DND-41 (cell line): Measurements from ENCODE around the gene MUC2.

Source experiments
- CTCF ChIP-seq: IDR thresholded peaks from 2 replicates; pipeline ENCODE4 v1.5.1; 2012; ENCODE audit warnings: borderline replicate concordance, low read length, moderate library complexity, mild to moderate bottlenecking; ENCODE audit not compliant: poor library complexity, severe bottlenecking; ENCODE audit errors: extremely low read depth
- EZH2 ChIP-seq: IDR thresholded peaks from 3 replicates; pipeline ENCODE4 v1.6.1; 2012; ENCODE audit warnings: borderline replicate concordance, low read depth, mild to moderate bottlenecking, moderate library complexity, low read length, inconsistent platforms; ENCODE audit not compliant: severe bottlenecking

GRCh38 chr11:1032310-1032891 lies 42.3 kb upstream of the MUC2 start:
- TF ChIP-seq CTCF, result no peak
- TF ChIP-seq EZH2, result no peak
